Upper lobe of left lung (tissue), 6 donors: ENCODE measurements around the gene PLCL2. TPM values are rescaled to one million over a fixed set of nuclear protein-coding genes. Genes with fewer than 3 reads are reported as not detected.
"Not testable (repeated sequence)": the region's sequence is repeated elsewhere in the genome, so short reads cannot be mapped to it uniquely, and the experiment has no call there.

ENCODE experiments used
- ATAC-seq, 2 donors: fragments of 200-7000 bp; cut with Tn5 transposase; one replicate each; pipeline ENCODE4 v1.9.1; 2022; ENCODE audit warnings: mild to moderate bottlenecking in 2 of 2, moderate library complexity in 2 of 2; ENCODE audit not compliant: low FRiP score in 2 of 2
- DNase-seq, 2 donors: peaks; one replicate each; pipeline ENCODE4 v3.0.0-alpha.2; 2019 to 2020
- H3K27ac ChIP-seq, 4 donors: fragments of 200-600 bp; sonication (generic); one replicate each; pipeline ENCODE4 v1.5.1; 2016 to 2019
- H3K27me3 ChIP-seq, 4 donors: fragments of 200-600 bp; sonication (generic); one replicate each; pipeline ENCODE4 v1.5.1; 2017 to 2019
- H3K36me3 ChIP-seq, 4 donors: fragments of 200-600 bp; sonication (generic); one replicate each; pipeline ENCODE4 v1.5.1; 2016 to 2019
- H3K4me1 ChIP-seq, 4 donors: fragments of 200-600 bp; sonication (generic); one replicate each; pipeline ENCODE4 v1.5.1; 2018 to 2019
- H3K4me3 ChIP-seq, 4 donors: fragments of 200-600 bp; sonication (generic); one replicate each; pipeline ENCODE4 v1.5.1; 2017 to 2019; ENCODE audit warnings: mild to moderate bottlenecking in 2 of 4, moderate library complexity in 1 of 4
- H3K9me3 ChIP-seq, 4 donors: fragments of 200-600 bp; sonication (generic); one replicate each; pipeline ENCODE4 v1.5.1; 2018 to 2019
- EP300 ChIP-seq, 4 donors: sonication (generic); formaldehyde crosslinking; IDR thresholded peaks; one replicate each; pipeline ENCODE4 v1.5.1; 2017; ENCODE audit warnings: antibody characterized with exemption in 4 of 4, control low read depth in 2 of 4
- POLR2A ChIP-seq, 4 donors: fragments of 450-650 bp; IDR thresholded peaks; one replicate each; pipeline ENCODE4 v1.5.1; 2016 to 2017; ENCODE audit warnings: antibody characterized with exemption in 4 of 4, mild to moderate bottlenecking in 2 of 4
- POLR2AphosphoS5 ChIP-seq, 2 donors: sonication (generic); formaldehyde crosslinking; IDR thresholded peaks; one replicate each; pipeline ENCODE4 v1.5.1; 2017; ENCODE audit warnings: antibody characterized with exemption in 2 of 2
- WGBS, 2 donors: methylation state at CpG; one replicate each; pipeline ENCODE4 v1.1.5; 2017 to 2018; 5-methylcytosine and 5-hydroxymethylcytosine counted together
- total RNA-seq, 6 donors: library from RNA; depleted of rRNA in 4 of 6; stranded (reverse); fragments of >200 nt in 4 of 6; gene quantifications; one replicate each; pipeline versions ENCODE4 v1.1.0 to v1.2.1, GENCODE V29; 2016 to 2021
- TF ChIP-seq, protein P1 (sequence below), 6 experiments: fragments of 450-650 bp in 4 of 6; fragments of 200-600 bp in 2 of 6; sonication (generic) in 2 of 6; IDR thresholded peaks; one replicate each; pipeline ENCODE4 v1.5.1; 2016 to 2019; ENCODE audit warnings: antibody characterized with exemption in 6 of 6
- donor health status: DM: no; HTN: no; CAD: no; lungs with moderate emphysema.
- donor health status: DM: no; HTN: yes; CAD: no; lungs with severe emphysema.

The PLCL2 gene
- total RNA-seq, 6 donors from 2014 or later: 6.5 to 15.8 (median 10.7) TPM

GRCh38 chr3:17090280-17090983, 205.7 kb downstream of the PLCL2 start:
- DNase-seq: no peak
- WGBS, 2 donors: 76 to 80% methylated on average over 6 of the region's 6 CpGs
- Histone ChIP-seq H3K36me3 (peaks cover 0 to 5% (median 0%) of the 10 kb centered on the region in 4 donors), H3K27ac (no peak overlapping the region), H3K4me1 (no peaks in the 10 kb centered on the region), H3K4me3 (no peak overlapping the region), H3K27me3 (no peaks in the 10 kb centered on the region), H3K9me3 (no peaks in the 10 kb centered on the region)
- ATAC-seq: no peak
- no peak for TF ChIP-seq EP300 (IDR thresholded peaks at IDR 0.05)

- DNase-seq: no peak
- Histone ChIP-seq H3K4me1 (no peaks in the 10 kb centered on the region), H3K27ac (no peak overlapping the region), H3K36me3 (peaks cover 0 to 5% (median 0%) of the 10 kb centered on the region in 4 donors), H3K4me3 (no peak overlapping the region), H3K27me3 (no peaks in the 10 kb centered on the region), H3K9me3 (no peaks in the 10 kb centered on the region)
- no peak for ATAC-seq
- 87 to 90% methylated on average over 6 of the region's 6 CpGs for WGBS, 2 donors
- TF ChIP-seq, protein P1, sequence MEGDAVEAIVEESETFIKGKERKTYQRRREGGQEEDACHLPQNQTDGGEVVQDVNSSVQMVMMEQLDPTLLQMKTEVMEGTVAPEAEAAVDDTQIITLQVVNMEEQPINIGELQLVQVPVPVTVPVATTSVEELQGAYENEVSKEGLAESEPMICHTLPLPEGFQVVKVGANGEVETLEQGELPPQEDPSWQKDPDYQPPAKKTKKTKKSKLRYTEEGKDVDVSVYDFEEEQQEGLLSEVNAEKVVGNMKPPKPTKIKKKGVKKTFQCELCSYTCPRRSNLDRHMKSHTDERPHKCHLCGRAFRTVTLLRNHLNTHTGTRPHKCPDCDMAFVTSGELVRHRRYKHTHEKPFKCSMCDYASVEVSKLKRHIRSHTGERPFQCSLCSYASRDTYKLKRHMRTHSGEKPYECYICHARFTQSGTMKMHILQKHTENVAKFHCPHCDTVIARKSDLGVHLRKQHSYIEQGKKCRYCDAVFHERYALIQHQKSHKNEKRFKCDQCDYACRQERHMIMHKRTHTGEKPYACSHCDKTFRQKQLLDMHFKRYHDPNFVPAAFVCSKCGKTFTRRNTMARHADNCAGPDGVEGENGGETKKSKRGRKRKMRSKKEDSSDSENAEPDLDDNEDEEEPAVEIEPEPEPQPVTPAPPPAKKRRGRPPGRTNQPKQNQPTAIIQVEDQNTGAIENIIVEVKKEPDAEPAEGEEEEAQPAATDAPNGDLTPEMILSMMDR (IDR thresholded peaks at IDR 0.05): no peak
- TF ChIP-seq EP300 (IDR thresholded peaks at IDR 0.05): no peak
- TF ChIP-seq POLR2A (IDR thresholded peaks at IDR 0.05): no peak
- TF ChIP-seq POLR2AphosphoS5 (IDR thresholded peaks at IDR 0.05): no peak
These were observed 207.3 kb downstream of the PLCL2 start for GRCh38 chr3:17091910-17092582.

DNA sequence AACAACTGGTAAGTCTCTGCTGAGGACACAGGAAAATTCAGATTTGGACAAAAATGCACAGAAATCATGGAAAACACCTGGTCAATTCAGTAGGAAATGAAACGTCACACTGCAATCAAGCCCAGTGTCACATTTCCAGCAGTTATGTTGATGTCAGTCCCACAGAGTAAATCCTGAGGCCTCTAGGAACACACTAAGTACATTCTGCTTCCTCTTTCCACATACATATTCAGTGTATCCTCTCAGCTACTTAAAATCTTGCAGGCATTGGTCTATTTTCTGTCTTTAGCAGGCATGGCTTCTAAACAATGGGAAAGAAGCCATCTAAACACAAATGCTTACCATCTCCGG, 207.8 kb downstream of the PLCL2 start:
- H3K4me3 ChIP-seq: no peak overlapping the region
- H3K4me1 ChIP-seq: no peaks in the 10 kb centered on the region
- DNase-seq: no peak
- H3K9me3 ChIP-seq: no peaks in the 10 kb centered on the region
- H3K27me3 ChIP-seq: no peaks in the 10 kb centered on the region
- ATAC-seq: no peak
- no peak for TF ChIP-seq EP300 (IDR thresholded peaks at IDR 0.05)
- no peak for TF ChIP-seq POLR2AphosphoS5 (IDR thresholded peaks at IDR 0.05)
- no peak for TF ChIP-seq POLR2A (IDR thresholded peaks at IDR 0.05)
- TF ChIP-seq, protein P1 (IDR thresholded peaks at IDR 0.05): no peak
- 66 to 86% methylated on average over 2 of the region's 2 CpGs for WGBS, 2 donors
- H3K36me3 ChIP-seq: peaks cover 0 to 5% (median 0%) of the 10 kb centered on the region in 4 donors
- no peak overlapping the region for H3K27ac ChIP-seq

- peak in 1 of 2 donors; percentile 57 for ATAC-seq
- no peaks in the 10 kb centered on the region for H3K27me3 ChIP-seq
- H3K36me3 ChIP-seq: peaks cover 0 to 5% (median 0%) of the 10 kb centered on the region in 4 donors
- no peaks in the 10 kb centered on the region for H3K9me3 ChIP-seq
- no peak overlapping the region for H3K4me3 ChIP-seq
- TF ChIP-seq POLR2A (IDR thresholded peaks at IDR 0.05) (no peak), POLR2AphosphoS5 (IDR thresholded peaks at IDR 0.05) (no peak), EP300 (IDR thresholded peaks at IDR 0.05) (no peak)
- TF ChIP-seq, protein P1 (IDR thresholded peaks at IDR 0.05): no peak
- H3K27ac ChIP-seq: no peak overlapping the region
- 67 to 73% methylated on average over 3 to 6 of the region's 6 CpGs for WGBS, 2 donors
- H3K4me1 ChIP-seq: no peaks in the 10 kb centered on the region
- no peak for DNase-seq
These were observed 209.8 kb downstream of the PLCL2 start for GRCh38 chr3:17094551-17094950.

DNA sequence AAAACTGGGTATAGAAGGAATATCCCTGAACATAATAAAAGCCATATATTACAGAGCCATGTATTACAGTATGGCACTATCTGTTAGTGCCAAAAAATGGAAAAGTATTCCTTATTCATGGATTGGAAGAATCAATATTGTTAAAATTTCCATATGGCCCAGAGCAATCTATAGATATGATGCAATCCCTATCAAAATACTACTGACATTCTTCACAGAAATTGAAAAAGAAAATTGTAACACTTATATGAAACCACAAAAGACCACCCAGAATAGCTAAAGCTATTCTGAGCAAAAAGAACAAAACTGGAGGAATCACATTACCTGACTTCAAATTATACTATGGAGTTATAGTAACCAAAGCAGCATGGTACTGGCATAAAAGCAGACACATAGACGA, 218.8 kb downstream of the PLCL2 start:
- Histone ChIP-seq H3K27ac (no peak overlapping the region), H3K4me3 (no peak overlapping the region), H3K27me3 (no peaks in the 10 kb centered on the region), H3K36me3 (no peaks in the 10 kb centered on the region), H3K9me3 (no peaks in the 10 kb centered on the region), H3K4me1 (no peaks in the 10 kb centered on the region)
- no peak for ATAC-seq
- TF ChIP-seq, protein P1 (IDR thresholded peaks at IDR 0.05): no peak
- TF ChIP-seq EP300 (IDR thresholded peaks at IDR 0.05) (no peak), POLR2AphosphoS5 (IDR thresholded peaks at IDR 0.05) (no peak), POLR2A (IDR thresholded peaks at IDR 0.05) (no peak)
- 73 to 77% methylated on average over 1 of the region's 1 CpG for WGBS, 2 donors
- DNase-seq: no peak

DNA sequence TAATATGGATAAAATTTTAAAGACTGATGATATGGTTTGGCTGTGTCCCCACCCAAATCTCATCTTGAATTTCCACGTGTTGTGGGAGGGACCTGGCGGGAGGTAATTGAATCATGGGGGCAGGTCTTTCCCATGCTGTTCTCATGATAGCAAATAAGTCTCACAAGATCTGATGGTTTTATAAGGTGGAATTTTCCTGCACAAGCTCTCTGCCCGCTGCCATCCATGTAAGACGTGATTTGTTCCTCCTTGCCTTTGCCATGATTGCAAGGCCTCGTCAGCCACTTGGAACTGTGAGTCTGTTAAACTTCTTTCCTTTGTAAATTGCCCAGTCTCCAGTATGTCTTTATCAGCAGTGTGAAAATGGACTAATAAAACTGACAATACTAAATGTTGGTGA, 222.0 kb downstream of the PLCL2 start:
- not testable (repeated sequence) for ATAC-seq, H3K36me3 ChIP-seq, H3K27ac ChIP-seq, H3K4me3 ChIP-seq, H3K4me1 ChIP-seq, DNase-seq, H3K9me3 ChIP-seq, H3K27me3 ChIP-seq
- WGBS, 2 donors: 93% methylated on average over 5 of the region's 5 CpGs
